Thoracic aorta (tissue), 2 donors: ENCODE measurements around the gene CRYBA2. TPM values are rescaled to one million over a fixed set of nuclear protein-coding genes. Genes with fewer than 3 reads are reported as not detected.
A peak's percentile ranks its signal among the peaks of the same experiment; 100 is the strongest.

Experiments used
- ATAC-seq: fragments of 150-250 bp; one replicate; pipeline ENCODE4 v1.8.0; 2017; ENCODE audit warnings: low read depth; ENCODE audit not compliant: insufficient number of reproducible peaks, low FRiP score
- DNase-seq: peaks from one replicate; pipeline ENCODE4 v3.0.0-alpha.2; 2020; ENCODE audit warnings: low spot score
- H3K27ac ChIP-seq, 2 donors: fragments of 200-600 bp; sonication (generic); 1 replicate in 1 of 2; 2 replicates in 1 of 2; pipeline ENCODE4 v1.5.1; 2016; ENCODE audit warnings: mild to moderate bottlenecking in 2 of 2, moderate library complexity in 2 of 2
- H3K27me3 ChIP-seq: fragments of 200-600 bp; sonication (generic); replicated peaks from 2 replicates; pipeline ENCODE4 v1.6.0; 2016; ENCODE audit warnings: mild to moderate bottlenecking; ENCODE audit not compliant: insufficient read depth
- H3K36me3 ChIP-seq: fragments of 200-600 bp; sonication (generic); one replicate; pipeline ENCODE4 v1.5.1; 2016
- H3K4me1 ChIP-seq, 2 donors: fragments of 200-600 bp; sonication (generic); 1 replicate in 1 of 2; 2 replicates in 1 of 2; pipeline versions ENCODE4 v1.5.1 to v1.6.0; 2016; ENCODE audit warnings: low read depth in 2 of 2, mild to moderate bottlenecking in 1 of 2; ENCODE audit not compliant: control insufficient read depth in 1 of 2
- H3K4me3 ChIP-seq: fragments of 200-600 bp; sonication (generic); 2 replicates; pipeline ENCODE4 v1.5.1; 2016; ENCODE audit warnings: mild to moderate bottlenecking
- H3K9me3 ChIP-seq: fragments of 200-600 bp; sonication (generic); 2 replicates; pipeline ENCODE4 v1.5.1; 2016
- total RNA-seq, 2 donors: library from RNA; depleted of rRNA; stranded (reverse); fragments of >200 nt; gene quantifications; one replicate each; pipeline versions ENCODE4 v1.1.0 to v1.2.3, GENCODE V29; 2016
- TF ChIP-seq, protein P1 (sequence below): fragments of 200-600 bp; sonication (generic); IDR thresholded peaks from one replicate; pipeline ENCODE4 v1.5.1; 2019; ENCODE audit warnings: antibody characterized with exemption

The CRYBA2 gene
- total RNA-seq, 2 donors from 2014 or later, result not detected

GRCh38 chr2:219030177-219030940, 37.1 kb upstream of the CRYBA2 start:
- H3K27me3 ChIP-seq, result no peaks in the 10 kb centered on the region
- no peak overlapping the region for H3K27ac ChIP-seq
- ATAC-seq (no peak), DNase-seq (no peak)
- TF ChIP-seq, protein P1, sequence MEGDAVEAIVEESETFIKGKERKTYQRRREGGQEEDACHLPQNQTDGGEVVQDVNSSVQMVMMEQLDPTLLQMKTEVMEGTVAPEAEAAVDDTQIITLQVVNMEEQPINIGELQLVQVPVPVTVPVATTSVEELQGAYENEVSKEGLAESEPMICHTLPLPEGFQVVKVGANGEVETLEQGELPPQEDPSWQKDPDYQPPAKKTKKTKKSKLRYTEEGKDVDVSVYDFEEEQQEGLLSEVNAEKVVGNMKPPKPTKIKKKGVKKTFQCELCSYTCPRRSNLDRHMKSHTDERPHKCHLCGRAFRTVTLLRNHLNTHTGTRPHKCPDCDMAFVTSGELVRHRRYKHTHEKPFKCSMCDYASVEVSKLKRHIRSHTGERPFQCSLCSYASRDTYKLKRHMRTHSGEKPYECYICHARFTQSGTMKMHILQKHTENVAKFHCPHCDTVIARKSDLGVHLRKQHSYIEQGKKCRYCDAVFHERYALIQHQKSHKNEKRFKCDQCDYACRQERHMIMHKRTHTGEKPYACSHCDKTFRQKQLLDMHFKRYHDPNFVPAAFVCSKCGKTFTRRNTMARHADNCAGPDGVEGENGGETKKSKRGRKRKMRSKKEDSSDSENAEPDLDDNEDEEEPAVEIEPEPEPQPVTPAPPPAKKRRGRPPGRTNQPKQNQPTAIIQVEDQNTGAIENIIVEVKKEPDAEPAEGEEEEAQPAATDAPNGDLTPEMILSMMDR, result no peak
- H3K4me3 ChIP-seq, result no peak overlapping the region
- H3K9me3 ChIP-seq, result no peaks in the 10 kb centered on the region
- H3K4me1 ChIP-seq, result no peaks in the 10 kb centered on the region
- no peaks in the 10 kb centered on the region for H3K36me3 ChIP-seq

GRCh38 chr2:219029829-219030165, 36.6 kb upstream of the CRYBA2 start:
- Histone ChIP-seq H3K36me3 (no peaks in the 10 kb centered on the region), H3K27me3 (no peaks in the 10 kb centered on the region), H3K9me3 (no peaks in the 10 kb centered on the region), H3K4me1 (no peaks in the 10 kb centered on the region), H3K27ac (no peak overlapping the region), H3K4me3 (no peak overlapping the region)
- ATAC-seq (peak; percentile 38), DNase-seq (peak; percentile 19)
- TF ChIP-seq, protein P1, result peak; percentile 96

DNA sequence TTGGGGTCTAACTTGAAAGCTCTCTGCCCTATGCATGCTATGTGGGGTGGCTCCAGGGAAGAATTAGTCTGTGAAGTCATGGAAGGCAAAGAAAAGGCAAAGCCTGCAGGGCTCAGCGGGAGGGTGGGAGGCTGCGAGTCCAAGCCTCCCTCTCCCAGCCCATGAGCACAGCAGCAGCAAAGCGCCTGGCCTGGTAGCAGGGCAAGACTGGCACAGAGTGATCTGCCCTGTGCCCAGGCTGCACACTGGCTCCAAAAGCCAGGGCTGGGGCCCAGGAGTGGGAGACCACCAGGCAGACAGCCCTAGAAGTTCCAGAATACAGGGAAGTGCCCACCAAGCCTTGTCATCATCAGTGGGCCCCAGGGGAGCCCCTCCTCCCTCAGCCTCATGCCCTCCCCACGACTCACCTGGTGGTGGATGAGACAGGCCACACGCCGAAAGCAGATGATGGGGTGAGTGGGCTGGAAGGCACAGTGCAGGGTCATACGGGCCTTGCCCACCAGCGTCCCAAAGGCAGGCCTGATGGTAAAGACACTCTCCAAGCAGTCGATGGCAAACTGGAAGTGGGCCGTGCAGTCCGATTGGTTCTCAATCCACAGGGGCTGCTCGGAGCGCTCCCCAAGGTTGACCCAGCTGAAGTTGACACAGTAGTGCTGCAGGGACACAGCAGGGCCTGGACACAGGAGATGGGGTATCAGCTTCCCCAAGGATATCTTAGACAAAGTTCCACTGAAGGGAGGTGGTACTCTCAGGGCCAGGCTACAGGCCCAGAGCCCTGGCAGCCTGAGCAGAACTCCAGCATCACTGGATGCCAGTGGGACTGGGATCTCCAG, 36.0 kb upstream of the CRYBA2 start:
- Histone ChIP-seq H3K4me1 (no peaks in the 10 kb centered on the region), H3K36me3 (no peaks in the 10 kb centered on the region), H3K27ac (no peak overlapping the region), H3K27me3 (no peaks in the 10 kb centered on the region), H3K4me3 (no peak overlapping the region), H3K9me3 (no peaks in the 10 kb centered on the region)
- TF ChIP-seq, protein P1, result no peak
- DNase-seq, result no peak
- ATAC-seq, result no peak

GRCh38 chr2:219028141-219028540, 34.9 kb upstream of the CRYBA2 start:
- TF ChIP-seq, protein P1, result no peak
- H3K4me3 ChIP-seq, result no peak overlapping the region
- no peaks in the 10 kb centered on the region for H3K9me3 ChIP-seq
- no peaks in the 10 kb centered on the region for H3K4me1 ChIP-seq
- ATAC-seq, result no peak
- no peak overlapping the region for H3K27ac ChIP-seq
- no peak for DNase-seq
- no peaks in the 10 kb centered on the region for H3K27me3 ChIP-seq
- H3K36me3 ChIP-seq, result no peaks in the 10 kb centered on the region

GRCh38 chr2:219027511-219028055, 34.4 kb upstream of the CRYBA2 start:
- no peaks in the 10 kb centered on the region for H3K27me3 ChIP-seq

More at GRCh38 chr2:219027511-219028055, 34.4 kb upstream of the CRYBA2 start:
- ATAC-seq (no peak), DNase-seq (no peak)
- Histone ChIP-seq H3K4me1 (no peaks in the 10 kb centered on the region), H3K9me3 (no peaks in the 10 kb centered on the region), H3K36me3 (no peaks in the 10 kb centered on the region), H3K4me3 (no peak overlapping the region), H3K27ac (no peak overlapping the region)
- TF ChIP-seq, protein P1, result no peak
